Measurements from ENCODE around the gene ATCAY. TPM values are rescaled to one million over a fixed set of nuclear protein-coding genes. Genes with fewer than 3 reads are reported as not detected.
"Not testable (repeated sequence)": the region's sequence is repeated elsewhere in the genome, so short reads cannot be mapped to it uniquely, and the experiment has no call there.

The ATCAY gene
- total RNA-seq, 1 experiment from 2014 or later, result 0.12 TPM

GRCh38 chr19:3949294-3949693 lies 68.8 kb downstream of the ATCAY start:
- DNase-seq (ENCODE audit: low read depth), result no peak

DNA sequence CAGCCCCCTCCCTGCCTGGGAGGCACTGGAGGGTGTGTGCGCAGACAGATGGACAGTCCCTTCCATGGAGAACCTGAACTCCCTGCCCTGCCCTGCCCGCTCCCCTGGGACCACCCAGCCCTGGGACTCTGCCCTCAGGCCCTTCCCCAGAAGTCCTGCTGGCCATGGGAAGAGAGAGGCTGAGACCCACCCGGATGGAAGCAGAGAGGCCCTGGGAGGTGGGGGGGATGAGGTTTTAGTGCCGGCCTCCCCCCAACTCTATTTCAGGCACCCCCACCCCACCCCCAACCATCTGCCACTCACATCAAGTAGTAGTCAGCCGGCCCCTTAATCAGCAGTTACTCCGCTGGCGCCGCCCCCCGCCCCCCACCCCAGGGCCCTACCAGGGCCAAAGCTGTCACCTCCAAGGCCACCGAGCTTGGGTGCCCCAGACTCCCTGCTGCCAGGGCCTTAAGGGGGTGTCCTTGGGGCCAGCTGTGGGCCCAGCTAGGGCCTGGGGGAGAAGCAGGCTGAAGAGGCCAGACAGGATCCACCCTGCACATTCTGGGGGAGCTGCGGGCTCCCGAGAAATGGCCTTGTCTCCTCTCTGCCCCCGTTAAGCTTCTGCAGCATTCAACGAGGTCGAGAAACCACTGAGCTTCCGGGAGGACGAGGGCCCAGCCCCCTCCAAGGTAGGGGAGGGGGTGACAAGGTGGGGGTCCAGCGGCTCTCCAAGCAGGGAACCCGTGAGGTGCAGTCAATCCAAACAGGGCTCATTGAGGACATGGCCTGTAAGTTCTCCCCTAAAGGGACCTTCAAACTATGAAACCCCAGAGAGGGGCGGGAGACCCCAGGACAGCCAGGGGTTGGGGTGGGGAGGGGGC lies 69.7 kb downstream of the ATCAY start:
- no peak for DNase-seq (ENCODE audit: low read depth)

DNA sequence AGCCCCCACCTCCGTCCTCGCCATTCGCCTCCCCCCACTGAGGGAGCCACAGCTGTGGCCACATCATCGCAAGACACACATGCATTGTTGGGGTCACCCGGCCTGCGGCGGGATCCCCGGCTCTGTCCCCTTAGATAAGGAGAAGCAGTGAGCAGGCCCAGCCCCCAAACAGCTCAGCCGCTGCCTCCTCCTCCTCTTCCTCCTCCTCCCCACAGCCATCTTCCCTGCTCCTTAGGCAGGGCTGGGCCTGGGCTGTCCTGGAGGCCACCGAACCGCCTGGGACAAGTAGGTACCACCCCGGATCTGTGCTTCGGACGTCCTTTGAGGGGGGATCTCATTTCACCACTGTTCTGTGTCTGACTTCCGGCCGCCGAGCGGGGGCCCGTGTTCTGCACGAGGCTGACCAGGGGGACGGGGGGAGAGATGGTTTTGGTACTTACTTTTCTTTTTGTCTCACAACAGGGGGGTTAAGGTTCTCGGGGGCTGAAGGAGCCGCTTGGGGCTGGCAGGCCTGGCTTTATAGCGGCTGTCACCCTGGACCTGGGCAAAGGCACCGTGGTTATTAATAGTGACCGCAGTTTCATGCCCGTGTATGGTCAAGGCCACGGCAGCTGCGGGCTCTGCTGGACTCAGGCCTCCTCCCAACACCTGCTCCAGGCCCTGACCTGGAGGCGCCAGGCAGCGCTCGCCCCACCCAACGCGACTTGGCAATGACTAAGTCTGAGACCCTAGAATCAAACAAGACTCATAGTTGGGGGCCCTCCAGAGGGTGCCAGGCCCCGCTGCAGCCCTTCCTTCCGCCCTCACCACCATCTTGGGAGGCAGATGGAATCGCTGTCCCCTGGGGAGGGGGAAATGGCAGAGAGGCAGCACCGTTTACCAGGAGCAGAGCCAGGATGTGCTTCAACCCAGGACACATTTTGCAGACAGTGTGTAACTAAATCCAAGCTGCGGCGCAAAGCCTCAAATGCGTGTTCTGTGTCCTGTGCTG lies 70.7 kb downstream of the ATCAY start:
- no peak for DNase-seq (ENCODE audit: low read depth)

DNA sequence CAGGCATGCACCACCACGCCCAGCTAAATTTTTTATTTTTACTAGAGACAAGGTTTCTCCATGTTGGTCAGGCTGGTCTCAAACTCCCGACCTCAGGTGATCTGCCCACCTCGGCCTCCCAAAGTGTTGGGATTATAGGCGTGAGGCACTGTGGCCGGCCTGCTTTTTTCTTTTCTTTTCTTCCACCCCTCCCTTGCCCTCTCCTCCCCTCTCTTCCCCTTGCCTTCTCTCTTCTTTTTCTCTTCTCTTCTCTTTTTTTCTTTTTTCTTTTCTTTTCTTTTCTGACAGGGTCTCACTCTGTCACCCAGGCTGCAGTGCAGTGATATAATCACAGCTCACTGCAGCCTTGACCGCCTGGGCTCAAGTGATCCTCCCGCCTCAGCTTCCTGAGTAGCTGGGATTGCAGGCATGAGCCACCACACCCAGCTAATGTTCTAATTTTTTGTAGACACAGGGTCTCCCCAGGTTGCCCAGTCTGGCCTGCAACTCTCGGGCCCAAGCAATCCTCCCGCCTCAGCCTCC lies 72.3 kb downstream of the ATCAY start:
- not testable (repeated sequence) for DNase-seq (ENCODE audit: low read depth)

- no peak for DNase-seq (ENCODE audit: low read depth)
These were observed 73.6 kb downstream of the ATCAY start for GRCh38 chr19:3954107-3954506.

DNA sequence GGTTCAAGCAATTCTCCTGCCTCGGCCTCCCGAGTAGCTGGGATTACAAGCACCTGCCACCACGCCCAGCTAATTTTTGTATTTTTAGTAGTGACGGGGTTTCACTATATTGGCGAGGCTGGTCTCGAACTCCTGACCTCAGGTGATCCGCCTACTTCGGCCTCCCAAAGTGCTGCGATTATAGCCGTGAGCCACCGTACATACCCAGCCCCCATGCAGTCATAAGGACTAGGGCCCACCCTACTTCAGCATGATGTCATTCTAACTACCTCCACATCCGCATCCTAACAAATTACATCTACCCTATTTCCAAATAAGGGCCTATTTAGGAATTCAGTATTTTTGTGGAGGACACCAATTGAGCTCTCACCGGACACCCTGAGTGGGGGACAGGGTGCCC lies 74.8 kb downstream of the ATCAY start:
- DNase-seq (ENCODE audit: low read depth), result not testable (repeated sequence)

GRCh38 chr19:3955688-3956087 lies 75.2 kb downstream of the ATCAY start:
- DNase-seq (ENCODE audit: low read depth), result no peak

- DNase-seq (ENCODE audit: low read depth), result no peak
These were observed 78.6 kb downstream of the ATCAY start for GRCh38 chr19:3958836-3959765.

DNA sequence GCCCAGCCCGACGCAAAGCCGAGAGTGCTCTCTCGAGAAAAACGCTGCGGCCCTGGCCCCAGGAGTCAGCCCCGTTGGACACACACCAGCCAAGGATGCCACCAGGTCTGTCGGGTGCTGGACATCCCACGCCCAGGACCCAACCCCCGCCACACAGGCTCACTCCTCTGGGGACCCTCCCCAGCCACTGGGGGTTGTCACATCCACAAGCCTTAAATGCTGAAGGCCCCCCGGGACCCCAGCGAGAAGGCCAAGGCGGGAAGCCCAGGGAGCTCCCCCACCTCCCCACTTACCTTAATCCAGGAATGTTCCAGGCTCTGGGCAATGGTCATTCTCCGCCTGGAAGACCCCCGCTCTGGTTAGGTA lies 79.3 kb downstream of the ATCAY start:
- no peak for DNase-seq (ENCODE audit: low read depth)

DNA sequence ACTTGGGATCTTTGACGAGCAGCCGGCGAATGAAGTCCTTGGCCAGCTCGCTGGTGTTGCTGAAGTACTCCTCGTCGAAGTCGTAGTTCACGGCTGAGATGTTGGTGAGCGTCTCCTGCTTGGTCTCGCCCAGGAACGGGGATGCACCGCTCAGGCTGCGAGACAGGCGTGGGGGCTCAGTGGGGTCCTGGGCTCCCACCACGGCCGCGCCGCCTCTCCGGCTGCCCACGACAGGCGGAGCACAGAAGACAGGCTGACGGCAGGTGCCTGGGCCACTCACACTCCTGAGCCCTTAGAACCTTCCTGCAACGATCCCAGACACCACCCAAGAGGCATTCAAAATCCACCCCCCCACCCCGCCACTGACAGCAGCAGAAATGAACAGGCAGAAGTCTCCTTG lies 80.5 kb downstream of the ATCAY start:
- DNase-seq (ENCODE audit: low read depth), result no peak

- DNase-seq (ENCODE audit: low read depth), result no peak
These were observed 83.2 kb downstream of the ATCAY start for GRCh38 chr19:3963458-3964255.

DNA sequence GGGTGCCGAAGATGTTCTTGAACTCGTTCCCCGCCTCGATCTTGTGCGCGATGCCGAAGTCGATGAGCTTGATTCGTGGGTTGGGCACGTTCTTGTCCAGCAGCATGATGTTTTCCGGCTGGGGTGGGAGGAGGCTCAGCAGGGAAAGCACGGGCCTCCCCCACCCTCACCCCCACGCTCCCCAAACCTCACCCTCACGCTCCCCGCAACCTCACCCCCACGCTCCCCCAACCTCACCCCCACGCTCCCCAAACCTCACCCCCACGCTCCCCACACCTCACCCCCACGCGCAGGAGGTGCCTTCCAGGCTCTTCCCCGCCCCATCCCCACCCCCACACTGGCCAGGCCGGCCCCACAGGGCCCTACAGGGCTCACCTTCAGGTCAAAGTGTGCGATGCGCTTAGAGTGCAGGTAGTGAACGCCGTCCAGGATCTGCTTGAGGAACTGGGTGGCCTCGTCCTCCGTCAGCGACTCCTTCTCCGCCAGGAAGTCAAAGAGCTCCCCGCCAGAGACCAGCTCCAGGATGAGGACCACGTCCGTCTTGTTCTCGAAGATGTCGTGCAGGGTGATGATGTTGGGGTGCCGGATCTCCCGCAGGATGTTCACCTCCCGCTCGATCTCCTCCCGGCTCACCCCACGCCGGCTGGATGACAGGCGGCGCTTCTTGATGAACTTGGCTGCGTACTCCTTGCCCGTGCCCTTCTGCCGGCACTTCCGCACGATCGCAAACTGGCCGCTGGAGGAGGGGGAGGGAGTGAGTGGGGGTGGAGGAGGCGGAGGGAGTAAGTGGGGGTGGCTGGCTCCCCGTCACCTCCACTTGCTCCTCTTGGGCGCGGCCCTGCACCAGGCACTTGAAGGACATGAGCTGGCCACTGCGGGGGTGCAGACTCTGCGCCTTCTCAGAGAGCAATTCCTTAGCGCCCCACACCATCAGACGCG lies 84.0 kb downstream of the ATCAY start:
- no peak for DNase-seq (ENCODE audit: low read depth)

DNA sequence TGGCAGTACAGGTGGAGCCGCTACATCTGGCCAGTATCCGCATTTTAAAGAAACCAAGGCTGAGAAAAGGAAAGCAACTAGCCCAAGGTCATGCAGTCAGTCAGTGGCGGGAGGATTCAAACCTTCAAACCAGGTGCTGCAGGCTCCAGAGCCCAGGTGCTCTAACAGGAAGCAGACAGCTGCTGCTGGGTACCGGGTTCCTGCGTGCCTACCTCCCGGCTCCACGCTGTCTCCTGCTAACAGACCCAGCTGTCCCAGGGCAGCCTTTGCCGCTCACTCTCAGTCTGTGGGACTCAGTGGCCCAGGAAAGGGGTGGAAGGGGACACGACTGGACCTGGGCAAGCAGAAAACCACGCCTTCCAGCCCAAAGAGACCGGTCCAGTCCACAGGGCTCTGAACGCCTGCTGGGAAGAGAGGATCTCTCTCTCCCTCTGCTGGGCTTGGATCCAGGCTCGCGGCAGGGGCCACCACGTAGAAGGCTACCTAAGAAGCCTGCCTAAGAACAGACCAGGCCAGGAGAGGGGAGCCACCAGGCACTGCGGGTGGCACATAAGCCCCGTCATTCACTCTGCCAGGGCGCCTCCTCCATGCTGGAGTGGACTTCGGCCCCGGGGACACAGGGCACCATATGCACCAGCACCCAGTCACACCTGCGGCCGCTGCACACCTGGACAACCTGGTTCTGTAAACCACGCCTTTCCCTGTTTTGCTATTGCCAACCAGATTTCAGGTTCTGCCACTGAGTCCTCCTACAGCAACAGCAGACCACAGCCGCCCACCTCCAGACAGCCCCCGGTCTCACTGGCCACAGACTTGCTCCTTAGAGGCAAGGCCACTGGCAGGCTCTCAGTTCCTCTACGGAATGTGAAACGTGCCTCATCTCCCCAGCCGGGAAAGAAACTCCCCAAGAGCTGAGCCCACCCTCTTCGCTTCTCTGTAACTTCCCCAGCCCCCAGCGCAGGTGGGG lies 85.8 kb downstream of the ATCAY start:
- no peak for DNase-seq (ENCODE audit: low read depth)

- not testable (repeated sequence) for DNase-seq (ENCODE audit: low read depth)
These were observed 87.5 kb downstream of the ATCAY start for GRCh38 chr19:3967983-3968382.

- DNase-seq (ENCODE audit: low read depth), result peak; percentile 100
These were observed 88.3 kb downstream of the ATCAY start for GRCh38 chr19:3968556-3969434.

DNA sequence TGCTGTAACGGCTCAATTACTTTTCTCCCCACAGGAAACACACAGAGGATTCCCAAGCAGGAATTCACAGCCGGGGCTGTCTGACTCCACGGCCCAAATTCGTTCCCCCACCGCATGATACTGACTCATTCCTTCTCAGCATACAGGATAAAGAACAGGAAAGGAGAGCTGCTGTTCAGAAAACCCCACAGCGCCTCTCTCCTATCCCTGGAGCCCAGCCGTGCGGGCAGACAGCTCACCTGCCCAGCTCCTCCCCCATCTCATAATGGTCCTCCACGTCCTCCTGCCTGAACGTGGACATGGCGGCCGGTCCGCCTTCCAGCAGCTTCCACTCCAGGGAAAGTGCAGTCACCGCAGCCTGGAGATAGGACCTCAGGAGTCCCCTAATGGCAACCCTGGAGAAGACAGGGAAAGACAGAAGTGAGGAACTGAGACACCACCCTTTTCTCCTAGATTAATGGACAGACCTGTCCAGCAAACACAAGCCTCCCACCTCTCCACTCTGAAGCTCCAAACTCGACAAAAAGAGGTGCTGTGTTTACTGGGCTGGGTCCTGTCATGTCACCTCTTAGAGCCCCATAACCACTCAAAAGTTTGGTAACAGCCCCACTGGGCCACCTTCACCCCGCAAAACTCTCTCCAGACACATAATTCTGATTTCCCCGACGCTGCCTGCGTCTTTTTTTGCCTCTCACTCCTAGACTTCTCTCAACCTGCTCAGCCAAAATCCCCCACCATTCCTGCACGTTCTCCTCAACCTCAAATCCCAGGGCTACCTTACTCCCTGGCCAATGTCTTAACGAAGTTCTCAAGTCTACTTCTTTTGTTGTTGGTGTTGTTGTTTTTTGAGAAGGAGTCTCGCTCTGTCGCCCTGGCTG lies 89.2 kb downstream of the ATCAY start:
- DNase-seq (ENCODE audit: low read depth), result peak; percentile 95
